CD14-positive monocyte (primary cell): Measurements from ENCODE around the gene HECTD4. TPM values are rescaled to one million over a fixed set of nuclear protein-coding genes. Genes with fewer than 3 reads are reported as not detected.

ENCODE experiments used
- DNase-seq, 3 donors: peaks; one replicate each; pipeline ENCODE4 v3.0.0-alpha.2; 2011 to 2022
- H2AFZ ChIP-seq: 2 replicates; pipeline ENCODE4 v1.6.0; 2012; ENCODE audit warnings: mild to moderate bottlenecking, low read depth, low read length, inconsistent platforms; ENCODE audit not compliant: insufficient read depth, poor library complexity, severe bottlenecking
- H3K27ac ChIP-seq, 2 donors: 1 replicate in 1 of 2; 2 replicates in 1 of 2; pipeline ENCODE4 v1.5.1; 2012 to 2013; ENCODE audit warnings: low read length in 2 of 2, control low read depth in 1 of 2, inconsistent platforms in 1 of 2, low read depth in 1 of 2, mild to moderate bottlenecking in 1 of 2
- H3K27me3 ChIP-seq, 2 donors: one replicate each; pipeline versions ENCODE4 v1.6.0 to v1.6.1; 2011 to 2013; ENCODE audit warnings: low read length in 2 of 2; ENCODE audit not compliant: control insufficient read depth in 2 of 2, insufficient read depth in 2 of 2
- H3K36me3 ChIP-seq, 2 donors: replicated peaks in 1 of 2; 1 replicate in 1 of 2; 2 replicates in 1 of 2; pipeline versions ENCODE4 v1.5.1 to v1.6.1; 2012 to 2013; ENCODE audit warnings: low read length in 2 of 2, control low read depth in 1 of 2, inconsistent platforms in 1 of 2, mild to moderate bottlenecking in 1 of 2; ENCODE audit not compliant: insufficient read depth in 2 of 2, control insufficient read depth in 1 of 2
- H3K4me1 ChIP-seq, 2 donors: 1 replicate in 1 of 2; 2 replicates in 1 of 2; pipeline versions ENCODE4 v1.5.1 to v1.6.1; 2012 to 2013; ENCODE audit warnings: low read length in 2 of 2, control low read depth in 1 of 2, inconsistent platforms in 1 of 2, mild to moderate bottlenecking in 1 of 2, moderate library complexity in 1 of 2; ENCODE audit not compliant: insufficient read depth in 2 of 2, control insufficient read depth in 1 of 2
- H3K4me2 ChIP-seq: replicated peaks from 2 replicates; pipeline ENCODE3; 2012; ENCODE audit warnings: low read length, moderate library complexity, mild to moderate bottlenecking; ENCODE audit not compliant: poor library complexity, severe bottlenecking; ENCODE audit errors: extremely low read depth
- H3K4me3 ChIP-seq, 3 experiments: fragments of 200-600 bp in 1 of 3; sonication (generic) in 1 of 3; replicated peaks in 1 of 3; 1 replicate in 2 of 3; 2 replicates in 1 of 3; pipeline ENCODE4 v1.5.1; 2011 to 2013; ENCODE audit warnings: low read length in 3 of 3, mild to moderate bottlenecking in 3 of 3, control low read depth in 2 of 3, low read depth in 2 of 3, inconsistent platforms in 1 of 3, moderate library complexity in 1 of 3
- H3K79me2 ChIP-seq: 2 replicates; pipeline ENCODE4 v1.6.0; 2012; ENCODE audit warnings: mild to moderate bottlenecking, control low read depth, inconsistent platforms, low read length, moderate library complexity; ENCODE audit not compliant: insufficient read depth
- H3K9ac ChIP-seq: 2 replicates; pipeline ENCODE4 v1.6.0; 2017; ENCODE audit warnings: low read length, mild to moderate bottlenecking; ENCODE audit not compliant: insufficient read depth, poor library complexity, severe bottlenecking
- H3K9me3 ChIP-seq, 2 donors: replicated peaks in 1 of 2; 1 replicate in 1 of 2; 2 replicates in 1 of 2; pipeline versions ENCODE4 v1.5.1 to v1.6.1; 2012 to 2013; ENCODE audit warnings: low read length in 2 of 2, control low read depth in 1 of 2; ENCODE audit not compliant: control insufficient read depth in 1 of 2, insufficient read depth in 1 of 2
- H4K20me1 ChIP-seq: 2 replicates; pipeline ENCODE4 v1.6.0; 2012; ENCODE audit warnings: mild to moderate bottlenecking, low read length, control low read depth, moderate library complexity; ENCODE audit not compliant: insufficient read depth
- H3K27ac Mint-ChIP-seq, 7 donors: one replicate each; pipeline ENCODE4 v1.8.0; 2020; ENCODE audit warnings: mild to moderate bottlenecking in 7 of 7, mixed read lengths in 7 of 7, moderate library complexity in 6 of 7, inconsistent platforms in 2 of 7
- H3K27me3 Mint-ChIP-seq, 3 donors: one replicate each; pipeline ENCODE4 v1.8.0; 2021 to 2022; ENCODE audit warnings: low read depth in 3 of 3, mild to moderate bottlenecking in 3 of 3, mixed read lengths in 3 of 3, moderate library complexity in 3 of 3, inconsistent platforms in 1 of 3
- H3K36me3 Mint-ChIP-seq, 2 donors: one replicate each; pipeline ENCODE4 v1.8.0; 2020; ENCODE audit warnings: mixed read lengths in 2 of 2, inconsistent platforms in 1 of 2, mild to moderate bottlenecking in 1 of 2
- H3K4me1 Mint-ChIP-seq: one replicate; pipeline ENCODE4 v1.8.0; 2020; ENCODE audit warnings: mild to moderate bottlenecking, mixed read lengths
- H3K4me3 Mint-ChIP-seq, 2 donors: one replicate each; pipeline ENCODE4 v1.8.0; 2020; ENCODE audit warnings: mild to moderate bottlenecking in 2 of 2, mixed read lengths in 2 of 2, moderate library complexity in 1 of 2
- H3K9me3 Mint-ChIP-seq, 7 donors: one replicate each; pipeline ENCODE4 v1.8.0; 2020 to 2022; ENCODE audit warnings: mixed read lengths in 7 of 7, mild to moderate bottlenecking in 6 of 7, moderate library complexity in 6 of 7, inconsistent platforms in 2 of 7
- CTCF ChIP-seq: fragments of 200-600 bp; IDR thresholded peaks from one replicate; pipeline ENCODE4 v1.8.0; 2022; ENCODE audit warnings: antibody characterized with exemption, mild to moderate bottlenecking
- WGBS: methylation state at CpG from one replicate; pipeline ENCODE4 v1.1.5; 2013; ENCODE audit warnings: missing lambda C conversion rate; ENCODE audit not compliant: insufficient coverage; 5-methylcytosine and 5-hydroxymethylcytosine counted together
- intact Hi-C, 2 donors: fragments of 100-400 bp; cut with micrococcal nuclease; formaldehyde crosslinking; loops; one replicate each; pipeline versions ENCODE4 v1.15.0 to v1.15.1; 2023
- polyA plus RNA-seq, 3 donors: library from polyadenylated mRNA; depleted of rRNA in 1 of 3; unstranded in 2 of 3; stranded (reverse) in 1 of 3; fragments of 300-500 nt in 2 of 3; fragments of >200 nt in 1 of 3; fragmentation: Illumina TruSeq in 2 of 3; gene quantifications; 1 replicate in 2 of 3; 2 replicates in 1 of 3; pipeline ENCODE4 v1.2.3, GENCODE V29; 2012 to 2021

The HECTD4 gene
- polyA plus RNA-seq, 3 donors: 0.73 to 18.3 (median 2.4) TPM

GRCh38 chr12:112191201-112191600 lies 191.0 kb downstream of the HECTD4 start:
- no CpG with 5 or more reads among the region's 2 CpGs for WGBS

GRCh38 chr12:112190231-112191025 lies 191.8 kb downstream of the HECTD4 start:
- intact Hi-C loops: no loop called here
- Histone ChIP-seq H3K4me2 (peak overlapping the region; percentile 29), H3K4me1 (peaks cover 8 to 15% of the 10 kb centered on the region in 2 donors), H4K20me1 (no peaks in the 10 kb centered on the region), H3K79me2 (no peaks in the 10 kb centered on the region), H2AFZ (no peak overlapping the region), H3K4me3 (no peak overlapping the region), H3K36me3 (peaks cover 53 to 76% of the 10 kb centered on the region in 2 donors), H3K27ac (peak overlapping the region; percentile 18 to 72), H3K9me3 (no peaks in the 10 kb centered on the region), H3K9ac (no peak overlapping the region), H3K27me3 (no peaks in the 10 kb centered on the region)
- Mint-ChIP-seq H3K27ac (peak overlapping the region in 5 of 7 donors; percentile 33 to 82 (median 77)), H3K36me3 (peaks cover 61 to 74% of the 10 kb centered on the region in 2 donors), H3K9me3 (no peaks in the 10 kb centered on the region), H3K4me3 (peak overlapping the region in 1 of 2 donors; percentile 42), H3K4me1 (peaks cover 12% of the 10 kb centered on the region), H3K27me3 (peaks cover 0 to 2% (median 0%) of the 10 kb centered on the region in 3 donors)
- WGBS: 93% methylated on average over 5 of the region's 5 CpGs
- no peak for TF ChIP-seq CTCF
- DNase-seq: peak in 1 of 3 donors; percentile 33

More at GRCh38 chr12:112191201-112191600, 191.0 kb downstream of the HECTD4 start:
- H3K27ac Mint-ChIP-seq: peak overlapping the region in 2 of 7 donors; percentile 59 to 82
- Histone ChIP-seq H3K4me2 (no peak overlapping the region), H4K20me1 (no peaks in the 10 kb centered on the region), H3K27ac (peak overlapping the region in 1 of 2 donors; percentile 72), H3K36me3 (peaks cover 53 to 80% of the 10 kb centered on the region in 2 donors), H3K79me2 (no peaks in the 10 kb centered on the region), H3K9me3 (no peaks in the 10 kb centered on the region), H3K9ac (no peak overlapping the region), H3K4me3 (no peak overlapping the region), H2AFZ (no peak overlapping the region), H3K4me1 (peaks cover 8 to 15% of the 10 kb centered on the region in 2 donors), H3K27me3 (no peaks in the 10 kb centered on the region)
- H3K9me3 Mint-ChIP-seq: no peaks in the 10 kb centered on the region
- no peak overlapping the region for H3K4me3 Mint-ChIP-seq
- peaks cover 63 to 76% of the 10 kb centered on the region in 2 donors for H3K36me3 Mint-ChIP-seq
- intact Hi-C loops: no loop called here
- DNase-seq: no peak
- H3K4me1 Mint-ChIP-seq: peaks cover 12% of the 10 kb centered on the region
- H3K27me3 Mint-ChIP-seq: peaks cover 0 to 2% (median 0%) of the 10 kb centered on the region in 3 donors
- TF ChIP-seq CTCF: no peak
